H1 (cell line): ENCODE data around the gene FAM50B. TPM values are rescaled to one million over a fixed set of nuclear protein-coding genes. Genes with fewer than 3 reads are reported as not detected.

Experiments
- BCL11A ChIP-seq, 2 experiments: IDR thresholded peaks; one replicate each; pipeline ENCODE4 v1.6.1; 2011; ENCODE audit warnings: low read depth in 2 of 2, low read length in 2 of 2, mild to moderate bottlenecking in 2 of 2
- CEBPB ChIP-seq: IDR thresholded peaks from 2 replicates; pipeline ENCODE4 v1.6.1; 2012; ENCODE audit warnings: low read depth, low read length
- KDM4A ChIP-seq: IDR thresholded peaks from one replicate; pipeline ENCODE4 v1.7.1; 2012; ENCODE audit warnings: low read depth, mild to moderate bottlenecking, moderate library complexity, low read length, inconsistent platforms; ENCODE audit not compliant: severe bottlenecking
- NRF1 ChIP-seq: IDR thresholded peaks from 2 replicates; pipeline ENCODE4 v1.6.1; 2011; ENCODE audit warnings: mild to moderate bottlenecking, low read depth, low read length, improper control_type of control experiment
- RBBP5 ChIP-seq: IDR thresholded peaks from 2 replicates; pipeline ENCODE4 v1.7.1; 2012; ENCODE audit warnings: low read depth, mild to moderate bottlenecking, inconsistent platforms, low read length, moderate library complexity, borderline replicate concordance
- SAP30 ChIP-seq: fragments of 300-600 bp; sonication (generic); IDR thresholded peaks from 2 replicates; pipeline ENCODE4 v1.7.1; 2012; ENCODE audit warnings: low read length, moderate library complexity, mild to moderate bottlenecking, inconsistent platforms; ENCODE audit not compliant: insufficient read depth, insufficient replicate concordance
- YY1 ChIP-seq: IDR thresholded peaks from 2 replicates; pipeline ENCODE4 v1.6.1; 2011; ENCODE audit warnings: low read depth, mild to moderate bottlenecking, low read length
- polyA plus RNA-seq, 7 experiments: library from polyadenylated mRNA; depleted of rRNA in 3 of 7; stranded (reverse) in 5 of 7; unstranded in 2 of 7; fragments of >200 nt in 5 of 7; fragments of 200-250 nt in 2 of 7; gene quantifications; 1 replicate in 5 of 7; 2 replicates in 1 of 7; 4 replicates in 1 of 7; pipeline versions ENCODE4 v1.2.1 to v1.2.3, GENCODE V29; 2011 to 2013; ENCODE audit warnings: missing spikeins in 2 of 7, mixed read lengths in 2 of 7
- total RNA-seq: library from RNA; stranded (reverse); fragmentation: NEBNext Ultra II Directional; extraction: Animal tissue kit (Norgen Biotek cat#: 25700); gene quantifications from 2 replicates; pipeline ENCODE4 v1.2.1, GENCODE V29; 2021
- TF ChIP-seq, protein P1 (sequence below): fragments of 300-600 bp; sonication (generic); IDR thresholded peaks from 2 replicates; pipeline ENCODE4 v1.7.1; 2012; ENCODE audit warnings: low read length, moderate library complexity, mild to moderate bottlenecking, inconsistent platforms; ENCODE audit not compliant: insufficient replicate concordance
- TF ChIP-seq, protein P2 (sequence below): IDR thresholded peaks from 2 replicates; pipeline ENCODE4 v1.6.1; 2012; ENCODE audit warnings: inconsistent platforms

The FAM50B gene
- total and polyA plus RNA-seq, 2 of the 8 experiments (the other 6 are each of a cell fraction or from before 2014, with no cell fraction given), result 3.1 to 3.2 TPM

DNA sequence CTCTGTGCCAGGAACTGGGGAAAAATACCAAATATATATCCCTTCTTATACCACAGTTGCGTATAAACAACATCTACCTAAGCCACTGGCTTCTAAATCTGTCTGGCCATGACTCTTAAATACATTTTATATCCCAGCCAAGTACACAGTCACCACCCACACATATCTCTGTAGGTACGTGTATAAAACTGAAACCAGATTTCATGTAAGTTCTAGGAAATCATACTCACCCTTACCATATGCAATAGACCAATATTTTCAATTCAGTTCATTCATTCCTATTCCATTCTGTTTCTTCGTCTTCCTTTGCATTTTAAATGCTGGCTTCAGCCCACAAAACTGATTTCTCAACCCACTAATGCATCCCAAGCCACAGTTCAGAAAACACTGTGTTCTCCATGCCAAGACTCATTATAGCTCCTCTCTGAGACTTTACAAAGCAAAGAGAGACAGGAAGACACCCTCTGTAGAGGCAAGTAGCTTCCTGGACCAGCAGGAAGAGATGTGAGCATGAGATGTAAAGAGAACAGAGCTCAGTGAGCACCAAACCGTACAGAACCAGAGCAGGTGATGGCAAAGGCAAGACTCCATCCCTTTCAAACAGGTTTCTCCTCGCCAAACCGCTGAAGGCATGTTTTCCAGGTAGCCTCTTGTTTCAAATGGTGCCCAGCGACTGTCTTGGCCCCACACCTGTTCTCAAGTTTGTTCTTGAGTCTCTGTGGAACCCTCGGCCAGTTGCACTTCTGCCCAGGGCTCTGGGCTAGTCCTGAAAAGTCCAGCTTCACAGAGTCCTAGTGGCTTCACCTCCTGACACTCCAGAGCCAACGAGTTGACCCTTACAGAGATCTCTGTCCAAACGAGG is 18.7 kb downstream of the FAM50B start (continued):
- TF ChIP-seq, protein P1, sequence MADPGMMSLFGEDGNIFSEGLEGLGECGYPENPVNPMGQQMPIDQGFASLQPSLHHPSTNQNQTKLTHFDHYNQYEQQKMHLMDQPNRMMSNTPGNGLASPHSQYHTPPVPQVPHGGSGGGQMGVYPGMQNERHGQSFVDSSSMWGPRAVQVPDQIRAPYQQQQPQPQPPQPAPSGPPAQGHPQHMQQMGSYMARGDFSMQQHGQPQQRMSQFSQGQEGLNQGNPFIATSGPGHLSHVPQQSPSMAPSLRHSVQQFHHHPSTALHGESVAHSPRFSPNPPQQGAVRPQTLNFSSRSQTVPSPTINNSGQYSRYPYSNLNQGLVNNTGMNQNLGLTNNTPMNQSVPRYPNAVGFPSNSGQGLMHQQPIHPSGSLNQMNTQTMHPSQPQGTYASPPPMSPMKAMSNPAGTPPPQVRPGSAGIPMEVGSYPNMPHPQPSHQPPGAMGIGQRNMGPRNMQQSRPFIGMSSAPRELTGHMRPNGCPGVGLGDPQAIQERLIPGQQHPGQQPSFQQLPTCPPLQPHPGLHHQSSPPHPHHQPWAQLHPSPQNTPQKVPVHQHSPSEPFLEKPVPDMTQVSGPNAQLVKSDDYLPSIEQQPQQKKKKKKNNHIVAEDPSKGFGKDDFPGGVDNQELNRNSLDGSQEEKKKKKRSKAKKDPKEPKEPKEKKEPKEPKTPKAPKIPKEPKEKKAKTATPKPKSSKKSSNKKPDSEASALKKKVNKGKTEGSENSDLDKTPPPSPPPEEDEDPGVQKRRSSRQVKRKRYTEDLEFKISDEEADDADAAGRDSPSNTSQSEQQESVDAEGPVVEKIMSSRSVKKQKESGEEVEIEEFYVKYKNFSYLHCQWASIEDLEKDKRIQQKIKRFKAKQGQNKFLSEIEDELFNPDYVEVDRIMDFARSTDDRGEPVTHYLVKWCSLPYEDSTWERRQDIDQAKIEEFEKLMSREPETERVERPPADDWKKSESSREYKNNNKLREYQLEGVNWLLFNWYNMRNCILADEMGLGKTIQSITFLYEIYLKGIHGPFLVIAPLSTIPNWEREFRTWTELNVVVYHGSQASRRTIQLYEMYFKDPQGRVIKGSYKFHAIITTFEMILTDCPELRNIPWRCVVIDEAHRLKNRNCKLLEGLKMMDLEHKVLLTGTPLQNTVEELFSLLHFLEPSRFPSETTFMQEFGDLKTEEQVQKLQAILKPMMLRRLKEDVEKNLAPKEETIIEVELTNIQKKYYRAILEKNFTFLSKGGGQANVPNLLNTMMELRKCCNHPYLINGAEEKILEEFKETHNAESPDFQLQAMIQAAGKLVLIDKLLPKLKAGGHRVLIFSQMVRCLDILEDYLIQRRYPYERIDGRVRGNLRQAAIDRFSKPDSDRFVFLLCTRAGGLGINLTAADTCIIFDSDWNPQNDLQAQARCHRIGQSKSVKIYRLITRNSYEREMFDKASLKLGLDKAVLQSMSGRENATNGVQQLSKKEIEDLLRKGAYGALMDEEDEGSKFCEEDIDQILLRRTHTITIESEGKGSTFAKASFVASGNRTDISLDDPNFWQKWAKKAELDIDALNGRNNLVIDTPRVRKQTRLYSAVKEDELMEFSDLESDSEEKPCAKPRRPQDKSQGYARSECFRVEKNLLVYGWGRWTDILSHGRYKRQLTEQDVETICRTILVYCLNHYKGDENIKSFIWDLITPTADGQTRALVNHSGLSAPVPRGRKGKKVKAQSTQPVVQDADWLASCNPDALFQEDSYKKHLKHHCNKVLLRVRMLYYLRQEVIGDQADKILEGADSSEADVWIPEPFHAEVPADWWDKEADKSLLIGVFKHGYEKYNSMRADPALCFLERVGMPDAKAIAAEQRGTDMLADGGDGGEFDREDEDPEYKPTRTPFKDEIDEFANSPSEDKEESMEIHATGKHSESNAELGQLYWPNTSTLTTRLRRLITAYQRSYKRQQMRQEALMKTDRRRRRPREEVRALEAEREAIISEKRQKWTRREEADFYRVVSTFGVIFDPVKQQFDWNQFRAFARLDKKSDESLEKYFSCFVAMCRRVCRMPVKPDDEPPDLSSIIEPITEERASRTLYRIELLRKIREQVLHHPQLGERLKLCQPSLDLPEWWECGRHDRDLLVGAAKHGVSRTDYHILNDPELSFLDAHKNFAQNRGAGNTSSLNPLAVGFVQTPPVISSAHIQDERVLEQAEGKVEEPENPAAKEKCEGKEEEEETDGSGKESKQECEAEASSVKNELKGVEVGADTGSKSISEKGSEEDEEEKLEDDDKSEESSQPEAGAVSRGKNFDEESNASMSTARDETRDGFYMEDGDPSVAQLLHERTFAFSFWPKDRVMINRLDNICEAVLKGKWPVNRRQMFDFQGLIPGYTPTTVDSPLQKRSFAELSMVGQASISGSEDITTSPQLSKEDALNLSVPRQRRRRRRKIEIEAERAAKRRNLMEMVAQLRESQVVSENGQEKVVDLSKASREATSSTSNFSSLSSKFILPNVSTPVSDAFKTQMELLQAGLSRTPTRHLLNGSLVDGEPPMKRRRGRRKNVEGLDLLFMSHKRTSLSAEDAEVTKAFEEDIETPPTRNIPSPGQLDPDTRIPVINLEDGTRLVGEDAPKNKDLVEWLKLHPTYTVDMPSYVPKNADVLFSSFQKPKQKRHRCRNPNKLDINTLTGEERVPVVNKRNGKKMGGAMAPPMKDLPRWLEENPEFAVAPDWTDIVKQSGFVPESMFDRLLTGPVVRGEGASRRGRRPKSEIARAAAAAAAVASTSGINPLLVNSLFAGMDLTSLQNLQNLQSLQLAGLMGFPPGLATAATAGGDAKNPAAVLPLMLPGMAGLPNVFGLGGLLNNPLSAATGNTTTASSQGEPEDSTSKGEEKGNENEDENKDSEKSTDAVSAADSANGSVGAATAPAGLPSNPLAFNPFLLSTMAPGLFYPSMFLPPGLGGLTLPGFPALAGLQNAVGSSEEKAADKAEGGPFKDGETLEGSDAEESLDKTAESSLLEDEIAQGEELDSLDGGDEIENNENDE, result no peak
- TF ChIP-seq RBBP5 (no peak), NRF1 (no peak), SAP30 (no peak), BCL11A (IDR thresholded peaks at IDR 0.05; ENCODE audit: low read depth in 2 of 2, low read length in 2 of 2) (no peak), CEBPB (no peak), YY1 (no peak), KDM4A (no peak)
- TF ChIP-seq, protein P2, sequence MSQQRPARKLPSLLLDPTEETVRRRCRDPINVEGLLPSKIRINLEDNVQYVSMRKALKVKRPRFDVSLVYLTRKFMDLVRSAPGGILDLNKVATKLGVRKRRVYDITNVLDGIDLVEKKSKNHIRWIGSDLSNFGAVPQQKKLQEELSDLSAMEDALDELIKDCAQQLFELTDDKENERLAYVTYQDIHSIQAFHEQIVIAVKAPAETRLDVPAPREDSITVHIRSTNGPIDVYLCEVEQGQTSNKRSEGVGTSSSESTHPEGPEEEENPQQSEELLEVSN, result no peak
